Measurements from ENCODE around the gene LPP. TPM values are rescaled to one million over a fixed set of nuclear protein-coding genes. Genes with fewer than 3 reads are reported as not detected.

The LPP gene
- total and polyA plus RNA-seq, 2 of the 13 experiments (the other 11 are each of a cell fraction or from before 2014, with no cell fraction given), result 19.2 to 29.9 TPM

DNA sequence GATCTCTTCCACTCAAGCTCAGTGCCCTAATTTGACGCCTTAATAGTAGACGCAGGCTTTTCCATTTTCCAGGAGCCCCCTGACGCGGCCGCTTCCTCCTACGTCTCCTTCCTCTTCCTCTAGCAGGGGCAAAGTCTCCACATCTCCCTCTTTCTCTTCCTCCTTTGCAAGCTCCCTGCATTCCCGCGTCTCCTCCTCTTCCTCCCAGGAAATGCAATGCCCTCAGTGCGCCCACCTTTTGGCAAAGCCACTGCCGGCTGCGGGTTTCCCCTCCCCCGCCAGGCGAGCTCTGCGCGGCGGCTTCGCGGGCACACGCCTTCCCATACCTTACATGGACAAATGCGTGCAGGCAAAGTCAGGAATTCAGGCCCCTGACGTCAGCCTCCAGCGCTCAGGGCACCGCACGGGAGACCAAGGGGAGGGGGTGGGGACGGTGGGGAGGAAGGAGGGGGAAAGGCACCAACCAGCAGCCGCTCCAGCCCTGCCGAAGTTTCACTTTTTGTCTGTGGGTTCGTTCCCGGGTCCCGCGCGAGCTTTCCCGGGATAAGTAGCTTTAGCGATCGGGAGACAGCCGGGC lies 432 bp upstream of the LPP start (continued):
- TF ChIP-seq SOX6 (IDR thresholded peaks at IDR 0.05) (no peak), SOX6 (CRISPR knock-in tag; IDR thresholded peaks at IDR 0.05) (peak; percentile 41), CBX5 (CRISPR knock-in tag; IDR thresholded peaks at IDR 0.05; ENCODE audit: borderline replicate concordance) (peak; percentile 63; the same call in 1 of the 2 replicates), ZNF331 (CRISPR knock-in tag; IDR thresholded peaks at IDR 0.05) (no peak; the same call in 1 of the 2 replicates), KDM6A (CRISPR knock-in tag; IDR thresholded peaks at IDR 0.05; ENCODE audit: low read depth) (no peak), SMARCC2 (IDR thresholded peaks at IDR 0.05) (no peak), ZNF180 (CRISPR knock-in tag; IDR thresholded peaks at IDR 0.05; ENCODE audit: borderline replicate concordance, low read depth) (no peak), ELF4 (CRISPR knock-in tag; IDR thresholded peaks at IDR 0.05; ENCODE audit: borderline replicate concordance) (no peak), POGZ (CRISPR knock-in tag; IDR thresholded peaks at IDR 0.05) (peak; percentile 54; the same call in 1 of the 2 replicates), RELA (CRISPR knock-in tag; IDR thresholded peaks at IDR 0.05) (no peak), ZNF264 (CRISPR knock-in tag; IDR thresholded peaks at IDR 0.05) (0 out of 2 replicates have a peak, but pooled peaks have one; percentile 52), HMG20A (CRISPR knock-in tag; IDR thresholded peaks at IDR 0.05; ENCODE audit: borderline replicate concordance) (no peak; the same call in 1 of the 2 replicates), KDM2A (CRISPR knock-in tag; IDR thresholded peaks at IDR 0.05; ENCODE audit: borderline replicate concordance, low read depth) (peak; percentile 66), ZNF619 (CRISPR knock-in tag; IDR thresholded peaks at IDR 0.05) (peak; percentile 37; the same call in 1 of the 2 replicates), GFI1 (CRISPR knock-in tag; IDR thresholded peaks at IDR 0.05; ENCODE audit: borderline replicate concordance) (peak; percentile 9; the same call in 1 of the 2 replicates), GABPB1 (CRISPR knock-in tag; IDR thresholded peaks at IDR 0.05) (no peak), PHF20 (CRISPR knock-in tag; IDR thresholded peaks at IDR 0.05) (no peak), ZFYVE20 (CRISPR knock-in tag; IDR thresholded peaks at IDR 0.05; ENCODE audit: borderline replicate concordance, low read depth) (no peak), KMT2A (CRISPR knock-in tag; IDR thresholded peaks at IDR 0.05) (0 out of 2 replicates have a peak, but pooled peaks have one; percentile 9)
- TF ChIP-seq, protein P1, sequence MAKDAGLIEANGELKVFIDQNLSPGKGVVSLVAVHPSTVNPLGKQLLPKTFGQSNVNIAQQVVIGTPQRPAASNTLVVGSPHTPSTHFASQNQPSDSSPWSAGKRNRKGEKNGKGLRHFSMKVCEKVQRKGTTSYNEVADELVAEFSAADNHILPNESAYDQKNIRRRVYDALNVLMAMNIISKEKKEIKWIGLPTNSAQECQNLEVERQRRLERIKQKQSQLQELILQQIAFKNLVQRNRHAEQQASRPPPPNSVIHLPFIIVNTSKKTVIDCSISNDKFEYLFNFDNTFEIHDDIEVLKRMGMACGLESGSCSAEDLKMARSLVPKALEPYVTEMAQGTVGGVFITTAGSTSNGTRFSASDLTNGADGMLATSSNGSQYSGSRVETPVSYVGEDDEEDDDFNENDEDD (CRISPR knock-in tag; IDR thresholded peaks at IDR 0.05; ENCODE audit: borderline replicate concordance), result peak; percentile 76; the same call in 1 of the 2 replicates
- TF ChIP-seq, protein P2, sequence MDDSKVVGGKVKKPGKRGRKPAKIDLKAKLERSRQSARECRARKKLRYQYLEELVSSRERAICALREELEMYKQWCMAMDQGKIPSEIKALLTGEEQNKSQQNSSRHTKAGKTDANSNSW (CRISPR knock-in tag; IDR thresholded peaks at IDR 0.05; ENCODE audit: borderline replicate concordance), result peak; percentile 59; the same call in 1 of the 2 replicates
- TF ChIP-seq, protein P3, sequence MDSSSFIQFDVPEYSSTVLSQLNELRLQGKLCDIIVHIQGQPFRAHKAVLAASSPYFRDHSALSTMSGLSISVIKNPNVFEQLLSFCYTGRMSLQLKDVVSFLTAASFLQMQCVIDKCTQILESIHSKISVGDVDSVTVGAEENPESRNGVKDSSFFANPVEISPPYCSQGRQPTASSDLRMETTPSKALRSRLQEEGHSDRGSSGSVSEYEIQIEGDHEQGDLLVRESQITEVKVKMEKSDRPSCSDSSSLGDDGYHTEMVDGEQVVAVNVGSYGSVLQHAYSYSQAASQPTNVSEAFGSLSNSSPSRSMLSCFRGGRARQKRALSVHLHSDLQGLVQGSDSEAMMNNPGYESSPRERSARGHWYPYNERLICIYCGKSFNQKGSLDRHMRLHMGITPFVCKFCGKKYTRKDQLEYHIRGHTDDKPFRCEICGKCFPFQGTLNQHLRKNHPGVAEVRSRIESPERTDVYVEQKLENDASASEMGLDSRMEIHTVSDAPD (CRISPR knock-in tag; IDR thresholded peaks at IDR 0.05), result no peak
- TF ChIP-seq, protein P4, sequence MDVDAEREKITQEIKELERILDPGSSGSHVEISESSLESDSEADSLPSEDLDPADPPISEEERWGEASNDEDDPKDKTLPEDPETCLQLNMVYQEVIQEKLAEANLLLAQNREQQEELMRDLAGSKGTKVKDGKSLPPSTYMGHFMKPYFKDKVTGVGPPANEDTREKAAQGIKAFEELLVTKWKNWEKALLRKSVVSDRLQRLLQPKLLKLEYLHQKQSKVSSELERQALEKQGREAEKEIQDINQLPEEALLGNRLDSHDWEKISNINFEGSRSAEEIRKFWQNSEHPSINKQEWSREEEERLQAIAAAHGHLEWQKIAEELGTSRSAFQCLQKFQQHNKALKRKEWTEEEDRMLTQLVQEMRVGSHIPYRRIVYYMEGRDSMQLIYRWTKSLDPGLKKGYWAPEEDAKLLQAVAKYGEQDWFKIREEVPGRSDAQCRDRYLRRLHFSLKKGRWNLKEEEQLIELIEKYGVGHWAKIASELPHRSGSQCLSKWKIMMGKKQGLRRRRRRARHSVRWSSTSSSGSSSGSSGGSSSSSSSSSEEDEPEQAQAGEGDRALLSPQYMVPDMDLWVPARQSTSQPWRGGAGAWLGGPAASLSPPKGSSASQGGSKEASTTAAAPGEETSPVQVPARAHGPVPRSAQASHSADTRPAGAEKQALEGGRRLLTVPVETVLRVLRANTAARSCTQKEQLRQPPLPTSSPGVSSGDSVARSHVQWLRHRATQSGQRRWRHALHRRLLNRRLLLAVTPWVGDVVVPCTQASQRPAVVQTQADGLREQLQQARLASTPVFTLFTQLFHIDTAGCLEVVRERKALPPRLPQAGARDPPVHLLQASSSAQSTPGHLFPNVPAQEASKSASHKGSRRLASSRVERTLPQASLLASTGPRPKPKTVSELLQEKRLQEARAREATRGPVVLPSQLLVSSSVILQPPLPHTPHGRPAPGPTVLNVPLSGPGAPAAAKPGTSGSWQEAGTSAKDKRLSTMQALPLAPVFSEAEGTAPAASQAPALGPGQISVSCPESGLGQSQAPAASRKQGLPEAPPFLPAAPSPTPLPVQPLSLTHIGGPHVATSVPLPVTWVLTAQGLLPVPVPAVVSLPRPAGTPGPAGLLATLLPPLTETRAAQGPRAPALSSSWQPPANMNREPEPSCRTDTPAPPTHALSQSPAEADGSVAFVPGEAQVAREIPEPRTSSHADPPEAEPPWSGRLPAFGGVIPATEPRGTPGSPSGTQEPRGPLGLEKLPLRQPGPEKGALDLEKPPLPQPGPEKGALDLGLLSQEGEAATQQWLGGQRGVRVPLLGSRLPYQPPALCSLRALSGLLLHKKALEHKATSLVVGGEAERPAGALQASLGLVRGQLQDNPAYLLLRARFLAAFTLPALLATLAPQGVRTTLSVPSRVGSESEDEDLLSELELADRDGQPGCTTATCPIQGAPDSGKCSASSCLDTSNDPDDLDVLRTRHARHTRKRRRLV (CRISPR knock-in tag; IDR thresholded peaks at IDR 0.05), result peak; percentile 76; the same call in 1 of the 2 replicates
